B cell (primary cell): ENCODE data around the gene CAPN11.

Experiments
- CTCF ChIP-seq: fragments of 200-600 bp; IDR thresholded peaks from one replicate; pipeline ENCODE4 v1.8.0; 2022; ENCODE audit warnings: antibody characterized with exemption, mild to moderate bottlenecking
- EZH2 ChIP-seq: IDR thresholded peaks from 2 replicates; pipeline ENCODE4 v1.6.1; 2012; ENCODE audit warnings: borderline replicate concordance, low read depth, mild to moderate bottlenecking, moderate library complexity, low read length; ENCODE audit not compliant: insufficient read depth, poor library complexity, severe bottlenecking

- TF ChIP-seq CTCF (no peak), EZH2 (no peak)
Measured at GRCh38 chr6:44133981-44134711, 24.5 kb upstream of the CAPN11 start.
